GM06990 (cell line): ENCODE results near the gene LAMA2.

ENCODE experiments used
- DNase-seq: peaks from one replicate; pipeline ENCODE4 v3.0.0-alpha.2; 2011; ENCODE audit not compliant: insufficient read length; ENCODE audit errors: extremely low read depth
- H3K27me3 ChIP-seq: replicated peaks from 2 replicates; pipeline ENCODE4 v1.6.0; 2011; ENCODE audit warnings: low read length; ENCODE audit not compliant: control insufficient read depth, insufficient read depth
- H3K36me3 ChIP-seq: 2 replicates; pipeline ENCODE4 v1.5.1; 2011; ENCODE audit warnings: low read length; ENCODE audit not compliant: control insufficient read depth, insufficient read depth
- H3K4me3 ChIP-seq: replicated peaks from 2 replicates; pipeline ENCODE4 v1.5.1; 2011; ENCODE audit warnings: low read depth, mild to moderate bottlenecking, control low read depth, low read length
- TF ChIP-seq, protein P1 (sequence below): IDR thresholded peaks from 2 replicates; pipeline ENCODE4 v1.5.1; 2011; ENCODE audit warnings: low read length, control low read depth, mild to moderate bottlenecking, inconsistent platforms; ENCODE audit not compliant: insufficient read depth, poor library complexity, severe bottlenecking

LAMA2 gene

DNA sequence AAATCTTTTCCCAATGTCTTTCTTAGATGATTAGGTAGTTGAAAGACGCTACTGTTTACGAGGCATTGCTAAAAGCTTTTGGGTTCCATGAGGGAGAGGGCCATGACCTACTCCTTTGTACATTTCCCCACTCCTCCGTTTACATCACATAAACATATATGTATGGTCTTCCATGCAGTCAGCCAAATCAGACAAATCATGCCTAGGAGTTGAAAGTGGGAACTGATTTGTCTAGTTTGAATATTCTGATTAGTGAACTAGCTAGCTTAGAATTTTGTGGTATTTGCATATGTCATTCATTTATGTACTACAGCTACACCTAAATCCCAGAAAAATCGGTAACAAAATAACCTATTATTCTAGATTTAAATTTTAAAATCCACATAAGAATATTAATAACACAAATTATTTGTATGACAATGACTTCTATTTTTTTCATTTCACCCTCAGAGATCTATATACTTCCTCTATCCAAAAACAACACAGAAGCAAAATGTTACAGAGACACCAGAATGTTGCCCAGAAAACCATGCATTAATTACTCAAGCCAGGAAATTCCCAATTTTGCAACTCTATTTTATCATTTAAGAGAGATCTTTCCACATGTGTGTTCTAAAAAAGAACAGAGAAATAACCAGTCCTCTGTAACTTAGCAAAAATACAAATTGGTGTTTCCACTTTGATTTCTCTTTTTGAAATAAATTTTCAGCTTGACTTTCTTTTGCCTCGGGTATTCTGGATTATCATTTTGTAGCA is 231.9 kb downstream of the LAMA2 start:
- no peak overlapping the region for H3K4me3 ChIP-seq
- DNase-seq: no peak
- no peaks in the 10 kb centered on the region for H3K36me3 ChIP-seq
- no peaks in the 10 kb centered on the region for H3K27me3 ChIP-seq
- TF ChIP-seq, protein P1, sequence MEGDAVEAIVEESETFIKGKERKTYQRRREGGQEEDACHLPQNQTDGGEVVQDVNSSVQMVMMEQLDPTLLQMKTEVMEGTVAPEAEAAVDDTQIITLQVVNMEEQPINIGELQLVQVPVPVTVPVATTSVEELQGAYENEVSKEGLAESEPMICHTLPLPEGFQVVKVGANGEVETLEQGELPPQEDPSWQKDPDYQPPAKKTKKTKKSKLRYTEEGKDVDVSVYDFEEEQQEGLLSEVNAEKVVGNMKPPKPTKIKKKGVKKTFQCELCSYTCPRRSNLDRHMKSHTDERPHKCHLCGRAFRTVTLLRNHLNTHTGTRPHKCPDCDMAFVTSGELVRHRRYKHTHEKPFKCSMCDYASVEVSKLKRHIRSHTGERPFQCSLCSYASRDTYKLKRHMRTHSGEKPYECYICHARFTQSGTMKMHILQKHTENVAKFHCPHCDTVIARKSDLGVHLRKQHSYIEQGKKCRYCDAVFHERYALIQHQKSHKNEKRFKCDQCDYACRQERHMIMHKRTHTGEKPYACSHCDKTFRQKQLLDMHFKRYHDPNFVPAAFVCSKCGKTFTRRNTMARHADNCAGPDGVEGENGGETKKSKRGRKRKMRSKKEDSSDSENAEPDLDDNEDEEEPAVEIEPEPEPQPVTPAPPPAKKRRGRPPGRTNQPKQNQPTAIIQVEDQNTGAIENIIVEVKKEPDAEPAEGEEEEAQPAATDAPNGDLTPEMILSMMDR: no peak

DNA sequence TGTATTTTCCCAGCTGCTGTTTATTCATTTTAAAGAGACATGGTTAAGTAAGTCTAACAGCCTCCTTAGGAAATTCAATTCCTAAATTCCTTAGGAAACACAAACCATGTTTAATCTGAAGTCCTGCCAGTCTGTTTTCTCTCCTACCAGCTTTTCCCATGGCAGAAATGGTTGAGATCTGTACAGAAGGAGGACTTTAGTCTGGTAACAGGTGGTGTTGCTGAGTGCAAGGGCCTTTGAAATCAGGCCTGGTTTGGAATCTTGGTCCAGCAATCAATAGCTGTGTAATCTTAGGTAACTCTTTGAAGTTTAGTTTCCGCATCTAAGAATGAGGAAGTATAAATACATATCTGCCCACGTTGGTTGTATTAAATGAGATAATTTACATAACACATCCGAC is 232.5 kb downstream of the LAMA2 start:
- TF ChIP-seq, protein P1: no peak
- no peak overlapping the region for H3K4me3 ChIP-seq
- DNase-seq: no peak
- no peaks in the 10 kb centered on the region for H3K27me3 ChIP-seq
- no peaks in the 10 kb centered on the region for H3K36me3 ChIP-seq

DNA sequence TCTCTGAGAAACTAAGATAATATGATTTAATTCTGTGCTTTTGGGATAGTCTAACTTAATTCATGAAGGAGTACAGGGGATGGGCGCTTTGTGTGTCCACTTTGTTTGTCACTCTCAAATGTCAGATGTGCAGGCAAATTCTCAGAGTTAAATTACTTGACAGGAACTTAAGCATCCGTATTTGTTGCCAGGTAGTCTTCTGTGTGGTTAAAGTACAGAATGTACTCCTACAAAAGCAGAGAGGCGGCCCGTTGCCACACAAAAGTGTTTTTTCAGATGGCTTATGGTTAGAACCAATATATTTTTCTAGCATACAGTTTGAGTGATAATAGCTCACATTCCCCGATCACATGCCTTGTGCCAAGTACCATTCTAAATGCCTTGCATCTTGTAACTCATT is 234.4 kb downstream of the LAMA2 start:
- Histone ChIP-seq H3K36me3 (no peaks in the 10 kb centered on the region), H3K27me3 (no peaks in the 10 kb centered on the region), H3K4me3 (no peak overlapping the region)
- DNase-seq: no peak
- TF ChIP-seq, protein P1: no peak

DNA sequence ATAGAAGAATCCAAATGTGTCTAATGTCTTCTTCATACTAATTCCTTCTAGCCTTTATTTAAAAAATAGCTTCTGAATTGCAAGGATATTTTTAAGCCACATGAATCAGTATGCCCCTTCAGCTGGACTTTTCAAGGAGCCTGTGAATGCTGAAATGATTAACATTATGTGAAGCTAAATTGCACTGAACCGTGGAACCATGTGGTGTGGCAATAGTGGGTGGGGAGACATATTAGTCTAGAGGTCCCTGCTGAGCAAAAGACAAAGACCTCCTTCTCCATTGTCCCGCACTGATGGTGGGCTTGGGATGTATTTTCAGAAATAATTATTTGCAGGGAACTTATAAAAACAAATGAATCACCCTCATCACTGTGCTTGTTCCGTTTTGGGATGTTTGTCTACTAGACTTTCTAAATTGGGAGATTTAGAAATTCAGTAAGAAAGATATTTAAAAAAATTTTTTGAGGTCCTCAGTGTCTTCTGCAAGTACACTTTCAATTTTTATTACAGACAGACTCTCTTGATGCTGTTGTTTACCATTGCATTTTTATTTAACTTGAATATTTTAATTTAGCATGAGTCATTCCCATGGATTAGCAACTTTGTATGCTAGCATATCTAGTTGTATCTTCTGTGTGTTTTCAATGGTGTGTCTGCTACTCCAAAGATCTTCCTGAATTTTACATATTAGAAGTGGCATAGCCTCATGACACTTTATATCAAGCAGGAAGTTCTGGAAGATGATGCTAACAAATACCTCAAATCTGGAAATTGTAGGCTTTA is 238.1 kb downstream of the LAMA2 start:
- TF ChIP-seq, protein P1: no peak
- Histone ChIP-seq H3K4me3 (no peak overlapping the region), H3K36me3 (no peaks in the 10 kb centered on the region), H3K27me3 (no peaks in the 10 kb centered on the region)
- no peak for DNase-seq

DNA sequence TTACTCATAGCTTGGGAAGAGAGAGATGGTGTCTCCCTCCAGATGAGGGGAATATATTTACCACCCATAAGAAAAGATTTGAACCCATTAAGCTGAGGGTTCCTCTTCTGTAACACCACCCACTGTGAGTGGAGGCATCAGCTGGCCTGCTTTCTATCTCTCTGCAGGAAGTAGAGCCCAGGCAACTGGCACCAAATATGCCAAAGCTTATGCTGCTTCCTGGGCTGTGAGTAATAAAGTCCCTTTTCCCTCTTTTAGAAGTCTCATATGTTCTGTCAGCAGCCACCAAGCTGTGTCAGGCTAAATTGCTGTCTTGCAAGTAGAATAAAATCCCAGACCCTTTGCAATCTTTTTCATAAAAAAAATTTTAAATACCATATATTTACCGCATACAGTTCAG is 241.4 kb downstream of the LAMA2 start:
- Histone ChIP-seq H3K4me3 (no peak overlapping the region), H3K27me3 (no peaks in the 10 kb centered on the region), H3K36me3 (no peaks in the 10 kb centered on the region)
- no peak for DNase-seq
- TF ChIP-seq, protein P1: no peak
